Tongue (tissue), 2 donors: ENCODE measurements around the gene GGTLC2. TPM values are rescaled to one million over a fixed set of nuclear protein-coding genes. Genes with fewer than 3 reads are reported as not detected.
A peak's percentile ranks its signal among the peaks of the same experiment; 100 is the strongest.
"Not testable (repeated sequence)": the region's sequence is repeated elsewhere in the genome, so short reads cannot be mapped to it uniquely, and the experiment has no call there.

Source experiments
- DNase-seq: peaks from one replicate; pipeline ENCODE4 v3.0.0-alpha.2; 2015
- total RNA-seq: library from RNA; depleted of rRNA; stranded (reverse); fragments of >200 nt; gene quantifications from one replicate; pipeline ENCODE4 v1.2.3, GENCODE V29; 2014

GGTLC2 gene
- total RNA-seq = not detected

DNA sequence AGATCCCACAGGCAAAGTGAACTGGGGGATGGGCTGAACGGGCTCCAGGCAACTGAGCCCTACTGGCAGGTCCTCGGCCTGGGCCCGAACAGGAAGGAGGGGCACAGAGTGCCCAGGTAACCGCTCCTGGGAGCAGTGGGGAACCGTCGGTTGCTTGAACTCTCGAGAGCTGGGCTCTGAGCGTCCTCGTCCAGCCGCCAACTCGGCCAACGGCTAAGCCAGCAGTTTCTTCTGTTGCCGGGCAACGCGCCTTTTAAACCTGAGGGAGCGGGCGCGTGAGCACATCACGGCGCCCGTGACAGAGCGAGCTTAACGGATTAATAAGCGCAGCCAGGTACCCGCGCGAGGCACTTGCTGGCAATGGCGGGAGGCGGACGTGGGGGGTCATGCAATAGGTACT lies at the start of gene GGTLC2:
Gene GGTLC2 (plus strand): TSS at position 301 of the 400 bp plus-strand sequence. CDS start 1,732 bp downstream, outside the sequence.
- DNase-seq = not testable (repeated sequence)

DNA sequence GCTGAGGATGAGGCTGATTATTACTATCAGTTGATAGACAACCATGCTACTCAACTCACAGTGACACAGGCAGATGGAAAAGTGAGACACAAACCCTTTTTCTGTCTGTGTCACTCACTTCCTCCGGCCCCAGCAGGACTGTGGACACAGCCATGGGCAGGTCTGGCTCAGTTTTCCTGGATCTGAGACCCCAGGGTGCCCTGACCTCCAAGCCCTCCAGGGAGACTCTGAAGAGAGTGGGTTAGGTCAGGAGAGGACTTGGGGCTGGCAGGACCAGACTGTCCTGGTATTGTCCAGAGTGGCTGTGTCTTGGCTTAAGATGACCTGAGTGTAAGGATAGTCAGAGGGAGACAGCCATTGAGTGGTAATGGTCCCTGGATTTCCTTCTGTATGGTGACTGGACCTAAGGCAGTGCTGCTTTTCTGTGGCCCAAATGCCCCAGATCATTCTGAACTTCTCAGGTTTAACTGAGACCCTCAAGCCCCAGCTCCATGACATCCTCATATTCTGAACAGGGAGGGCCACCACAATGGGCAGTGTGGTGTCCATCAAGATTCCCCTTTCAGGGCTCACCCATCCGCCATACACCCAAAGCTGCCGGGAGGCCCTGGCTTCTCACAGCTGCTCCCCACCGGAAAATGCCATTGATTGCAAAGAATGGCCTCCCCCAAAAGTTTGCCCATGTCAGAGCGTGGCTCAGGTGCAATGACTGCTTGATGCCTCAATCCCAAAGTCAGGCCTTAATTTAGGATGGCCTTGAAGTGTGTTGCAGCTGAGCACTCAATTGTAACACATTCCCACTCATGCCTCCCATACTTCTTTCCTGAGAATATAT lies 49.2 kb upstream of the GGTLC2 start:
- DNase-seq = no peak

GRCh38 chr22:22598144-22598543 lies 46.3 kb upstream of the GGTLC2 start:
- no peak for DNase-seq

DNA sequence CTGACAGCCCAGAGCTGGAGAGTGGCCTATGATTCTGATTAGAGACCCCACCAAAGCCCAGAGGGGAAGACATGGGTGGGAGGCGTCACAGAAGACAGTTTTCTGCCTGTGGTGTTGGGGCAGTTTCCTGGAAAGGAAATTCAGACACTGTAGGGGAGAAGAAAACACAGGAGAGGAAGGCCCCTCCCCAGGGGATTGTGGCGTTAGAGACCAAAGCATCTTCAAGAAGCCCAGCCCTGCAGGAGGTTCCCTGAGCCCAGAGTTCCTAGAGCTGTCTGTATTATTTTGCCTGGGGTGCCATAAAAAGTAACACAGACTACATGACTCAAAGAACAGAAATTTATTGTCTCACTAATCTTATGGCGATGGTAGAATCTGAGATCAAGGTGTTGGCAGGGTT lies 45.2 kb upstream of the GGTLC2 start:
- DNase-seq = no peak

- DNase-seq = peak; percentile 86
Measured at GRCh38 chr22:22600531-22601261, 43.7 kb upstream of the GGTLC2 start.

- no peak for DNase-seq
Measured at GRCh38 chr22:22603470-22603947, 40.9 kb upstream of the GGTLC2 start.

DNA sequence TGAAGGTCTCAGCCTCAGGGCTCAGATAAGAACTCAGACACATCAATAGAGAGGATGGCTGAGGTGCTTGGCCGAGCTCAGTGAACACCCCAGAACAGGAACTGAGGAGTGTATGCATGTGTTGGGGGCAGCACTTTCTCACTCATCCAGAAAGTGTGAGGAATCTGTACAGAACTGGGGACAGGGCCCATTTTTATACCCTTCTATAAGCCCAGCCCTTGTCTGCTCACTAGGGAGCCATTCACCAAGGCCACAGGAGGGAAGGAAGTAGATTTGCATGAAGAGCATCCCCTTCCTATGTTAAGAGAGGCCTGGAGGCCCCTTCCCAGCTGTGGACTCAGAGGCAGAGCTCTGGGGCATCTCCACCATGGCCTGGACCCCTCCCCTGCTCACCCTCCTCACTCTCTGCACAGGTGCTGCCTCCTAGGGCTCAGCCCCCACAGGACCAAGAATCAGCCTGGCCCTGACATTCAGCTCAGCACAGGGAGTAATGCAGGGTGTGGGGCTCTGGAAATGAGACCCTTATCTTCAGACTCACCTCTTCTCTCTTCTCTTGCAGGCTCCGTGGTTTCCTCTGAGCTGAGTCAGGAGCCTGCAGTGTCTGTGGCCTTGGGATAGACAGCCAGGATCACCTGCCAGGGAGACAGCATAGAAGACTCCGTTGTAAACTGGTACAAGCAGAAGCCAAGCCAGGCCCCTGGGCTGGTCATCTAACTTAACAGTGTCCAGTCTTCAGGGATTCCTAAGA lies 39.9 kb upstream of the GGTLC2 start:
- DNase-seq = no peak

DNA sequence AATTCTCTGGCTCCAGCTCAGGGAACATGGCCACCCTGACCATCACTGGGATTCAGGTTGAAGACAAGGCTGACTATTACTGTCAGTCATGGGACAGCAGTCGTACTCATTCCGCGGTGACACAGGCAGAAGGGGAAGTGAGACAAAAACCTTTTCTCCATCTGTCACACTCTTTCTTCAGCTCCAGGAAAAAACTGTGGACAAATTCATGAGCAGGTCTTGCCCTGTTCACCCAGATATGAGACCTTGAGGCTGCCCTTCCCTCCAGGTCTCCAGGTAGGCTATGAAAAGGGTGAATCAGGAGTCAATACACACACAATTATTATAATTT lies 39.4 kb upstream of the GGTLC2 start:
- no peak for DNase-seq

GRCh38 chr22:22608022-22608421 lies 36.4 kb upstream of the GGTLC2 start:
- not testable (repeated sequence) for DNase-seq

DNA sequence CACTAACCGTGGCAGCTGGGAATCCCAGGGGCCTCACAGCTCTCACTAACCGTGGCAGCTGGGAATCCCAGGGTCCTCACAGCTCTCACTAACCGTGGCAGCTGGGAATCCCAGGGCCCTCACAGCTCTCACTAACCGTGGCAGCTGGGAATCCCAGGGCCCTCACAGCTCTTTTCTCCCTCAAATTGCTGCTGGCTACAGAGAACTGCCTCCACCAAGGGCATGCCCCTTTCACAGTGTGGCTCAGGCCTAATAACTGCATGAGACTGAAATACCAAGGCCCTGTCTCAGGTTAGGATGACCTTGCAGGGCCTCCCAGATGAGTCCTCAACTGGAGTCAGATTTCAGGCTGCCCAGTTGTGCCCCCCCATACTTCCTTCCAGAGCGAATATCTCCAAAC lies 35.1 kb upstream of the GGTLC2 start:
- DNase-seq = peak; percentile 79

- DNase-seq = no peak
Measured at GRCh38 chr22:22612516-22612915, 31.9 kb upstream of the GGTLC2 start.

DNA sequence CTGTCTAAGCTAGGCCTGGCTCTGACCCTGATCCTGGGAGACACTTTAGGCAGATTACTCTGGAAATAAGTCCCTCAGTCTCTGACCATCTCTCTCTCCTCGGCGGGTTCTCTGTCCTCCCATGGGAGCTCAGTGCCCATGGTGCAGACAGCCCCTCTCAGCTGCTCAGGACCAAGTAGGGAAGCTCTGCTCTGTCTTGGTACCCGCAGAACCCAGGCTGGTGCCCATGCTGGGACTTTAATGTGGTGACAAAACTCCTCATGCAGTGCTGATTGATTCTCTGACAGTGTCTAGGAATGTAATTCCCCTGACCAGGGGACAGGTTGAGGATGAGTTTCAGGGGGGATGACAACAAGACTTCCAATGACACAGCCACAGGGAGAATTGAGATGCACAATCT lies 30.3 kb upstream of the GGTLC2 start:
- DNase-seq = no peak

DNA sequence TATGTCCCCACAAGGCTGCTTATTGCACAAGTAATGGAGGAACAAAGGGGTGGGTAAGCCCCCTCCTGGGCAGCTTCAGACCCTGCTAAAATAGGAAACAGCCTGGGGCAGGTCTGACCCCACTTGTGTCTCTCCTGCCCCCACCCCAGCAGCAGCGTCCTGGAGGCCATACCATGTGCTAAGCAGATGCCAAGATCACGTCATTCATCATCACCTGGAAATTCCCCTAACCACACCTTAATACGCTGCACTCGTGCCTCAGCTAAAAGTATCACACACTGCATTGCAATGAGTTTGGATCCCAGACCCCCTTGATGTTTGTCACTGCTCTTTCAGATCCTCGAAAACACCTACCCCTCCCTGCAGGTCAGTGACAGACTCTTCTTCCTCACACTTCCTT lies 27.8 kb upstream of the GGTLC2 start:
- DNase-seq = no peak

GRCh38 chr22:22618448-22618847 lies 26.0 kb upstream of the GGTLC2 start:
- DNase-seq = no peak

- no peak for DNase-seq
Measured at GRCh38 chr22:22618923-22619322, 25.5 kb upstream of the GGTLC2 start.

- DNase-seq = no peak
Measured at GRCh38 chr22:22619765-22620414, 24.5 kb upstream of the GGTLC2 start.

DNA sequence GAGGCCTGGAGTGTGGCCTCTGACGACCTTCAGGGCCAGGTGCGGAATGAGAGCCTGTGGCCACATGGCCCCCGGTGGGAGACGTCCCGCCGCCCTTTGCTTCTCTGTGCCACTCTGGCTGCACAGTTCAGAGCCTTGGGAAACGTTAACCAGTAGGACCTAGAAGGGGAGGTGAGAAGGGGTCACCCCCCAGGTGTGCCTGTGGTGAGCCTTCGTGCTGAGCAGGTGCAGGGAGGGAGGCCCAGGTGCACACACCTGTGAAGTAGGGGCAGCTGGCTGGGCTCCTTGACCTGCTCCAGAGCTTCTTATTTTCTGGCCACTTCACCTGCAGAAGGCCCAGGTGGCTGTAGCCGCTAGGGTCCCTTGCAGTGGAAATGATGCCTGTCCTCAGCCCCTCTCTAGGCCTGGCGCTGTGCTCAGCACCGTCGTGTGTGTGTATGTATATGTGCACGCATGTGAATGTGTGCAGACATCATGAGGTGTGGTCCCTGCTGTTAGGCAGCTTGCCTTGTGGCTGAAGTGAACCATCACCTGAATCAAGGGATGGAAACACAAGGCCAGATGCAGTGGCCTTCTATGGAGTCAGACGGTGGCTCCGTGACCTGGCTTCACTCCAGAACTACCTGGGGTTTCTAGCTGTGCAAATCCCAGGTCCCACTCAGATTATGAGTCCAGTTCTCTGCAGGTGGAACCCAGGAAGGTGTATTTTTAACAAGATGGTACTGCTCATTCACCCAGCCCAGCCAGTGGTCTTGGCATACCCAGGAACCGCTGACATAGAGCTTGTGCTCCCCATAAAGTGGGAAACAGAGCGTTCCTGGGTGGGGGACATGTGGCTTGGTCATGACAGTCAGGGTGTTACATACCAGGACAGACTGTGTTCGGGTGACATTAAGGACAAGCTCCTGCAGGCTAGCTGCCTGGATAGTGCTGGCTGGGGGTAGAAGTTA lies 15.6 kb upstream of the GGTLC2 start:
- DNase-seq = not testable (repeated sequence)

DNA sequence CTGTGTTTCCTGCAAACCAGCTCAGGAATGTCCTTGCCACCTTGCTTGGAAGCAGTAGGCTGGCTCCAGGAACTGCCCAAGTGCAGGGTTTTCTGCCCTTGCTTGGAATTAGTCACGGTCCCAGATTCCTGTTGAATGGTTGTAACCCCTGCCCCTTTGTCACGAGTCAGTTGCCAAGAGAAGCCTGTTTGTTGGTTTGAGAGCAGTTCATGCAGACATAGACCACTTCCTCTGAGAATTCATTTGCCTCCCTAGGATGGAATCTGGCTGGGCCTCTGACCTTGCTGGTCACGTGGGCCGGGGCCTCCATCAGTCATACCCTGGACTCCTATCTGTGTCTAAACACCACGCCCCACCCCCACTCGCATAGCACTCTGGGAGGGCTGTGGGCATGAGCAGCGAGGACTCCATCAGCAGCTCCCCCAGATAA lies 13.2 kb upstream of the GGTLC2 start:
- DNase-seq = not testable (repeated sequence)

- DNase-seq = not testable (repeated sequence)
Measured at GRCh38 chr22:22632226-22632625, 12.2 kb upstream of the GGTLC2 start.

- DNase-seq = not testable (repeated sequence)
Measured at GRCh38 chr22:22633533-22633932, 10.9 kb upstream of the GGTLC2 start.

GRCh38 chr22:22636260-22636659 lies 8.2 kb upstream of the GGTLC2 start:
- not testable (repeated sequence) for DNase-seq
